Psoas muscle (tissue), 8 donors: ENCODE data around the gene GARIN5B. TPM values are rescaled to one million over a fixed set of nuclear protein-coding genes. Genes with fewer than 3 reads are reported as not detected.
"Not testable (repeated sequence)": the region's sequence is repeated elsewhere in the genome, so short reads cannot be mapped to it uniquely, and the experiment has no call there.

Experiments
- ATAC-seq, 4 donors: fragments of 200-7000 bp; cut with Tn5 transposase; one replicate each; pipeline ENCODE4 v1.9.1; 2020; ENCODE audit warnings: moderate library complexity in 3 of 4, mild to moderate bottlenecking in 2 of 4
- DNase-seq, 2 donors: peaks; one replicate each; pipeline ENCODE4 v3.0.0-alpha.2; 2020
- H3K27ac ChIP-seq: fragments of 200-600 bp; one replicate; pipeline ENCODE4 v1.8.0; 2022
- H3K27me3 ChIP-seq, 3 donors: fragments of 200-600 bp in 1 of 3; one replicate each; pipeline versions ENCODE4 v1.6.1 to v1.8.0; 2013 to 2022; ENCODE audit warnings: low read length in 2 of 3, mild to moderate bottlenecking in 2 of 3, moderate library complexity in 1 of 3; ENCODE audit not compliant: insufficient read depth in 3 of 3
- H3K36me3 ChIP-seq, 2 donors: fragments of 200-600 bp in 1 of 2; one replicate each; pipeline versions ENCODE4 v1.6.1 to v1.8.0; 2013 to 2022; ENCODE audit warnings: low read depth in 1 of 2, mild to moderate bottlenecking in 1 of 2, moderate library complexity in 1 of 2; ENCODE audit not compliant: insufficient read depth in 1 of 2
- H3K4me1 ChIP-seq: fragments of 200-600 bp; one replicate; pipeline ENCODE4 v1.8.0; 2022
- H3K4me3 ChIP-seq: fragments of 200-600 bp; one replicate; pipeline ENCODE4 v1.8.0; 2022; ENCODE audit warnings: mild to moderate bottlenecking
- H3K9me3 ChIP-seq: fragments of 200-600 bp; one replicate; pipeline ENCODE4 v1.8.0; 2022
- WGBS, 3 donors: extraction: QIAGEN DNeasy Blood & Tissue Kit; methylation state at CpG; one replicate each; pipeline versions ENCODE4 v1.1.6 to v1.1.7; 2013; 5-methylcytosine and 5-hydroxymethylcytosine counted together
- intact Hi-C, 2 donors: fragments of 100-400 bp; cut with DNase I; formaldehyde crosslinking; loops; one replicate each; pipeline versions ENCODE4 v1.11.0 to v1.14.2; 2022
- polyA plus RNA-seq, 3 donors: library from polyadenylated mRNA; stranded (reverse); fragments of 200-250 nt; gene quantifications; one replicate each; pipeline ENCODE4 v1.2.3, GENCODE V29; 2013
- total RNA-seq, 4 donors: library from RNA; stranded (reverse); fragmentation: NEBNext Ultra II Directional in 2 of 4; extraction: Animal tissue kit (Norgen Biotek cat#: 25700) in 2 of 4; gene quantifications; one replicate each; pipeline versions ENCODE4 v1.2.1 to v1.2.4, GENCODE V29; 2021 to 2023
- TF ChIP-seq, protein P1 (sequence below): fragments of 200-600 bp; IDR thresholded peaks from one replicate; pipeline ENCODE4 v1.8.0; 2022; ENCODE audit warnings: antibody characterized with exemption
- donor health status: healthy with polysubstance abuse.
- donor health status: DM: no; HTN: no; CAD: no; lungs with moderate emphysema.
- donor health status: Bipolar disorder and iron deficiency.
- donor health status: healthy.
- donor health status: DM: yes; HTN: yes; CAD: no.
- donor health status: DM: no; HTN: no; CAD: no.
- donor health status: DM: no; HTN: no; CAD: no.
- donor health status: DM: yes; HTN: yes; CAD: no.

GARIN5B gene
- total and polyA plus RNA-seq, 7 donors, result not detected

DNA sequence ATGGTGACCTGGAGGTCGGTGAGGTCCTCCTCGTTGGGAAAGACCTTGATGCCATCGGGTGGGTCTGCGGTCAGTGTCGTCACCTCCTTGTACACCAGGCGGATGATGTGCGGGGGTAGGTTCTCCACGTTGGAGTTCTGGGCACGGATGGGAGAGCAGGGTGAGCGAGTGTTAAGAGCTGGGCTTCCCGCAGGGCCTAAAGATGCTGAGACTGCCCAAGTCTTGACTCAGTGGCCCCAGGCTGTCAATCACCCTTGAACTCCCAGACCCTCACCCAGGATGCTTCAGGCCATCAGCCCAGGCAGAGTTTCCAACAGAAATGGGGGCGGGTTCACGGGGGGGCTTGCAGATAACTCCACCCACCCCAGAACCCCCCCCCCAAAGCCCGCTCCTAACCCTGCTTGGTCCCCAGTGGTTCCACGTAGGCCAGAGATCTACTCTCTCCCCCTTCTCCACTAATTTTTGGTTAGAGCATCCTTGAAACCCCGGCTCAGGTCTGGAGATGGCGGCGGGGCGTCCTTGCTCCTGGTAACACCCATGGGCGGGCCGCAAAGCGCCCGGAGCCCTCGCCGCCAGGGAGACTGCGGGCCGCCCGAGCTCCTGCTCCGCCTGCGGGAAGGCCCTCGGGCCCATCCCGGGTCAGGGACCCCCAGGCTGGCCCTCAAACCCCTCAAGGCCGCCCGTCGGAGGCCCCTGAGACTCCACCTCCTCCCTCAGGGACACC lies 43.9 kb upstream of the GARIN5B start:
- intact Hi-C loops, result no loop called here
- Histone ChIP-seq H3K27ac (peak overlapping the region; percentile 92), H3K27me3 (no peaks in the 10 kb centered on the region), H3K36me3 (peaks cover 0 to 24% of the 10 kb centered on the region in 2 donors), H3K4me3 (peak overlapping the region; percentile 73), H3K9me3 (no peaks in the 10 kb centered on the region), H3K4me1 (no peaks in the 10 kb centered on the region)
- WGBS, 3 donors, result 15 to 21% (median 18%) methylated on average over 33 to 35 of the region's 35 CpGs
- ATAC-seq (peak in 2 of 4 donors; percentile 1), DNase-seq (peak; percentile 38 to 40)
- TF ChIP-seq, protein P1, sequence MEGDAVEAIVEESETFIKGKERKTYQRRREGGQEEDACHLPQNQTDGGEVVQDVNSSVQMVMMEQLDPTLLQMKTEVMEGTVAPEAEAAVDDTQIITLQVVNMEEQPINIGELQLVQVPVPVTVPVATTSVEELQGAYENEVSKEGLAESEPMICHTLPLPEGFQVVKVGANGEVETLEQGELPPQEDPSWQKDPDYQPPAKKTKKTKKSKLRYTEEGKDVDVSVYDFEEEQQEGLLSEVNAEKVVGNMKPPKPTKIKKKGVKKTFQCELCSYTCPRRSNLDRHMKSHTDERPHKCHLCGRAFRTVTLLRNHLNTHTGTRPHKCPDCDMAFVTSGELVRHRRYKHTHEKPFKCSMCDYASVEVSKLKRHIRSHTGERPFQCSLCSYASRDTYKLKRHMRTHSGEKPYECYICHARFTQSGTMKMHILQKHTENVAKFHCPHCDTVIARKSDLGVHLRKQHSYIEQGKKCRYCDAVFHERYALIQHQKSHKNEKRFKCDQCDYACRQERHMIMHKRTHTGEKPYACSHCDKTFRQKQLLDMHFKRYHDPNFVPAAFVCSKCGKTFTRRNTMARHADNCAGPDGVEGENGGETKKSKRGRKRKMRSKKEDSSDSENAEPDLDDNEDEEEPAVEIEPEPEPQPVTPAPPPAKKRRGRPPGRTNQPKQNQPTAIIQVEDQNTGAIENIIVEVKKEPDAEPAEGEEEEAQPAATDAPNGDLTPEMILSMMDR, result no peak

DNA sequence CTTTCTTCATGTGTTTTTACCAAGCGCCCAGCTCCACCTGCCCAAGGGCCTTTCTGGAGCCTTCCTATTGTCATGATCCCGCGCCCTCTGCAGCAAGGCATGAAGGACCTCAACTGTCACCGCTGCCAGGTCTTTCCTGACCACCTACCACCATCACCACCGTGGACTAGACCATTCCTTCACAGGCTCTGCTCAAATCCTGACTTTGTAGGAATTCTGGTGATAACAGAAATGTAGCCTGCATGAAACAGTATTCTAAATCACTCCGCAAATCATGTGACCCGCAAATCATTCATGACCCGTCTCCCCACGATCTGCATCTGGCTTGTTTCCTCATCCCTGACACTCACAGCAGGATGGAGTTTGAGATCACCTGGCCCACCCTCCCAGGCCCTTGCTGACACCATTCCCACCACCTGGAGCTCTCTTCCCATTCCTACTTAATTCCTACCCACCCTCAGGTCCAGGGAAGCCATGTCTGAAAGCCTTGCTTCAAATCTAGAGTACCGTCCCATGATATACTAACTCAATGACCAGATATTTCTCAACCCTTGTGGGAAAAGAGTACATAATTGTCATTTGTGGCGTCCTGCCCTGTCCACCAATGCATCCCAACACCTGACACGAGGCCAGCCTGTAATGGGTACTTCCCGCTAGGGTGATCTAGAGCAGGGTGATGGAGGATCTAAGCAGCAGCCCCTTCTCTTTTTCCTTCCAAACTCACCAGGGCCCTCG lies 43.2 kb upstream of the GARIN5B start:
- H3K36me3 ChIP-seq, result peaks cover 0 to 30% of the 10 kb centered on the region in 2 donors
- no peak overlapping the region for H3K27ac ChIP-seq
- H3K4me1 ChIP-seq, result no peaks in the 10 kb centered on the region
- TF ChIP-seq, protein P1, result no peak
- intact Hi-C loops, result no loop called here
- DNase-seq (peak in 1 of 2 donors; percentile 20), ATAC-seq (no peak)
- no peaks in the 10 kb centered on the region for H3K27me3 ChIP-seq
- no peaks in the 10 kb centered on the region for H3K9me3 ChIP-seq
- 77 to 84% (median 80%) methylated on average over 14 of the region's 14 CpGs for WGBS, 3 donors
- peak overlapping the region; percentile 73 for H3K4me3 ChIP-seq

DNA sequence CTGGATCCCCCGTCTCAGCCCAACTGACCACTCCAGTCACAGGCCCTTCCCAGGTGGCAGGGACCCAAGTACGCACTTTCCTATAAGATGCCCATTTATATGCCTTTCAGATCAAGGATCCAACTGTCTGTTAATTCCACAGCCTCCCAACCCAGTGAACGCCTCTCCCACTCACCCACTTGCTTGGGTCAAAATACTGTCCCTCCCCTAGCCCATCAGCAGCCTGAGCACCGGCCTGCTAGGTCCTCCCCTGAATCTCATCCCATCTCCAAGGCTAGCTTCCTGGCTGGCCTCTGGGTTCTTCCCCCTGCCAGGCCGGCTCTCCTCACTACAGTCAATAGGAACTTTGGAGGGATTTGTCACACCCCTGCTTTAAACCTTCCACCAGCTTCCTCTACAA lies 42.6 kb upstream of the GARIN5B start:
- Histone ChIP-seq H3K4me1 (no peaks in the 10 kb centered on the region), H3K4me3 (no peak overlapping the region), H3K27me3 (no peaks in the 10 kb centered on the region), H3K27ac (no peak overlapping the region), H3K36me3 (peaks cover 0 to 34% of the 10 kb centered on the region in 2 donors), H3K9me3 (no peaks in the 10 kb centered on the region)
- WGBS, 3 donors, result 83 to 89% (median 87%) methylated on average over 5 of the region's 5 CpGs
- ATAC-seq, result no peak
- TF ChIP-seq, protein P1, result no peak
- no peak for DNase-seq
- intact Hi-C loops, result no loop called here

DNA sequence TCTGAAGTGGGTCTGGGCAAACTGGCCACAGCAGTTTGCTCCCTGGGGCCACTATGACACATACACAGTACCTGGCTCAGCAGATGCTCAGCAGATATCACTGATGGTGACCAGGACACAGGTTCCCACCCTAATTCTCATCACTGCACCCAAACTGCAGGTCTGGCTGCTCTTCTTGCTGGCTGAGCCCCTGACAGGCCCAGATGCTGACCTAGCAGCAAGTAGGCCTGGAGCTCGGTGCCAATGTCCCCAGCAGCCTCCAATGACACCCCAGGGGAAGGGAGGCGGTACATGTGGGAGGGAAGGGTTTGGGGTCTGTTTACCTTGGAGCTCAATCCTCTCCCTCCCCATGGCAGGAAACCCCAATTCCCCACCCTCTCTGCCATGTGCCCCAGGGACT lies 39.4 kb upstream of the GARIN5B start:
- ATAC-seq (no peak), DNase-seq (no peak)
- H3K4me3 ChIP-seq, result no peak overlapping the region
- peaks cover 0 to 36% of the 10 kb centered on the region in 2 donors for H3K36me3 ChIP-seq
- H3K27ac ChIP-seq, result no peak overlapping the region
- TF ChIP-seq, protein P1, result no peak
- intact Hi-C loops, result no loop called here
- no peaks in the 10 kb centered on the region for H3K4me1 ChIP-seq
- WGBS, 3 donors, result 84 to 88% (median 87%) methylated on average over 2 of the region's 2 CpGs
- H3K9me3 ChIP-seq, result no peaks in the 10 kb centered on the region
- no peaks in the 10 kb centered on the region for H3K27me3 ChIP-seq

DNA sequence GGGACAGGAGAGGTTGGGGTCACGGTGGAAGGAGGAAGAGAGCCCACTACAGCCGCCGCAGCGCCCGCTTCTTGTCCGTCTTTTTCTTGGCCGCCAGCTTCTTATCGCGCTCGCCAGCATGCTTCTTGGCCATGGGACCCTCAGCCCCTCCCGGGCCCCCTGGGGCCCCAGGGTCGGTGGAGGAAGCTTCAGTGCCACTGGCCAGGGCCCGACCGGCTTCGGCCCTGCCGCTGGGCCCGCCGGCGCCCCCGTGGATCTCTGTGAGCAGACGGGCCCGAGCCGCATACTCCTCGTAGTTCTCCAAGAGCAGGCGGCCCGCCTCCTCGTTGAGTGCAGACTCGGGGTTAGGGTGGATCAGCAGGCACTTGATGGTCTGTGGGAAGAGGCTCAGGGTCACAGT lies 38.3 kb upstream of the GARIN5B start:
- H3K9me3 ChIP-seq, H3K27ac ChIP-seq, intact Hi-C loops, ATAC-seq, H3K4me1 ChIP-seq, H3K27me3 ChIP-seq, H3K4me3 ChIP-seq, DNase-seq: not testable (repeated sequence)
- H3K36me3 ChIP-seq, result peaks cover 0 to 36% of the 10 kb centered on the region in 2 donors
- WGBS, 3 donors, result 88 to 91% (median 90%) methylated on average over 13 to 22 of the region's 28 CpGs
